Stomach smooth muscle (tissue), 2 donors: ENCODE data around the gene GRIK2.

ENCODE experiments used
- H3K27ac ChIP-seq: one replicate; pipeline ENCODE4 v1.7.0; 2013; ENCODE audit warnings: mild to moderate bottlenecking, low read length, inconsistent platforms
- H3K27me3 ChIP-seq, 2 donors: one replicate each; pipeline ENCODE4 v1.7.0; 2013; ENCODE audit warnings: low read length in 2 of 2; ENCODE audit not compliant: insufficient read depth in 2 of 2, control insufficient read depth in 1 of 2
- H3K36me3 ChIP-seq, 2 donors: one replicate each; pipeline ENCODE4 v1.7.0; 2013; ENCODE audit warnings: low read length in 2 of 2; ENCODE audit not compliant: control insufficient read depth in 2 of 2, insufficient read depth in 2 of 2
- H3K4me1 ChIP-seq: one replicate; pipeline ENCODE4 v1.7.0; 2013; ENCODE audit warnings: low read length; ENCODE audit not compliant: control insufficient read depth, insufficient read depth
- H3K4me3 ChIP-seq, 2 donors: one replicate each; pipeline ENCODE4 v1.7.0; 2013; ENCODE audit warnings: low read length in 2 of 2
- H3K9ac ChIP-seq, 2 donors: one replicate each; pipeline ENCODE4 v1.7.0; 2013; ENCODE audit warnings: low read length in 2 of 2, mild to moderate bottlenecking in 1 of 2
- H3K9me3 ChIP-seq, 2 donors: one replicate each; pipeline ENCODE4 v1.7.0; 2013; ENCODE audit warnings: low read length in 2 of 2; ENCODE audit not compliant: control insufficient read depth in 2 of 2
- donor health status: healthy.
- donor health status: Pancreatic carcinoma.

Gene GRIK2

DNA sequence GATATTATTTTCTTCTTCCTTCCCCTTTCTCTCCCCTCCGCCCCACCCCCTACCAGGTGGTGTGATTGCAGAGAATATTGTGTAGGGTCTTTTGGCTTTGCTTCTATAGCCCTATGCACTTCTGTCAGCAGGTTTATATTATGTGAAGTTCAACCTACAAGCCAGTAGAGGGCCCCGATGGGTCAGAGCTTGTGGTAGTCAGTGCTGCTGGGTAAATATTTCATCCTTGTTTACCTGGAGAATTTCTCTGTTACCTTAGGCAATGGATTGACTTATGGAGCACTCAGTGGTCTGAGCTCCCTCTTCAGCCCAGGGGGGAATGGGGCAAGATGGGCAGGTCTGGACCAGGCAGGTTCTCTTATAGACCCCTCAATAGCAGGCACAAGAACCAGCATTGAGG, 720.9 kb downstream of the GRIK2 start:
- H3K27me3 ChIP-seq: no peaks in the 10 kb centered on the region
- H3K27ac ChIP-seq: no peak overlapping the region
- H3K9ac ChIP-seq: no peak overlapping the region
- peaks cover 0 to 4% of the 10 kb centered on the region in 2 donors for H3K9me3 ChIP-seq
- H3K4me3 ChIP-seq: no peak overlapping the region
- no peaks in the 10 kb centered on the region for H3K36me3 ChIP-seq
- no peaks in the 10 kb centered on the region for H3K4me1 ChIP-seq

DNA sequence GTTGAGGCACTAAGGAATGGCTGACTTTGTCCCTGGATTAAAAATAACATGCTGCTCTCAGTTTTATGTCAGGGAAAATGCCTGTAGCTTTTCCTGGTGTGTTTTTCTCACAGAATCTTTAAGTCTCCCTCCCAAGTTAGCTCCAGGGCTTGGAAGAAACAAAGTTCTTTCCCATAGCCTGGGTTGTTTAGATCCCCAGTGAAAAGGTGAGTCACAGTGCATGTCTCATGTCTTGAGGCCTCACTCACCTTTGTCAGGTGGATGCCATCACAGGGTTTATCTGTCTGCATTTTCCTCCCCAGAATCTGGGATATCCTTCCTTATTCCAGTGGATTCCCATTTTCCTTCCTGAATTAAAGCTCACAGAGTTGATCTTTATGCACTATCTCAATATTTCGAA, 722.4 kb downstream of the GRIK2 start:
- H3K4me3 ChIP-seq: no peak overlapping the region
- no peaks in the 10 kb centered on the region for H3K9me3 ChIP-seq
- H3K9ac ChIP-seq: no peak overlapping the region
- H3K27ac ChIP-seq: no peak overlapping the region
- H3K27me3 ChIP-seq: no peaks in the 10 kb centered on the region
- no peaks in the 10 kb centered on the region for H3K36me3 ChIP-seq
- H3K4me1 ChIP-seq: no peaks in the 10 kb centered on the region

DNA sequence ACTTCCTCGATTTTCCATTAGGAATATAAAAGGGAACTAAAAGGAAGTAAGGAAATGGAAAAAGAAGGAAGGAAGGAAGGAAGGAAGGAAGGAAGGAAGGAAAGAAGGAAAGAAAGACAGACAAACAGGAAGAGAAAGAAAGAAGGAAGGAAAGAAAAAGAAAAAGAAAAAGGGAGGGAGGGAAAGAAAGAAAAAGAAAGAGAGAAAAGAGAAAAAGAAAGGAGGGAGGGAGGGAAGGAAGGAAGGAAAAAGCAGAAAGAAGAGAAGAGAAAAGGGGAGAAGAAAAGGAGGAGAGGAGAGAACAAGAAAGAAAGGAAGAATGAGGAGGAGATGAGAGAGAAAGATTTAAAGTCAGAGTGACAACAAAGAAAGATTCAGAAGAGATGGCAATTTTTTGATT, 724.5 kb downstream of the GRIK2 start:
- H3K4me1 ChIP-seq: no peaks in the 10 kb centered on the region
- no peak overlapping the region for H3K27ac ChIP-seq
- H3K9ac ChIP-seq: no peak overlapping the region
- no peaks in the 10 kb centered on the region for H3K36me3 ChIP-seq
- no peaks in the 10 kb centered on the region for H3K9me3 ChIP-seq
- no peak overlapping the region for H3K4me3 ChIP-seq
- no peaks in the 10 kb centered on the region for H3K27me3 ChIP-seq
